Fibroblast of the aortic adventitia (primary cell): ENCODE results near the gene STAG1. TPM values are rescaled to one million over a fixed set of nuclear protein-coding genes. Genes with fewer than 3 reads are reported as not detected.
A peak's percentile ranks its signal among the peaks of the same experiment; 100 is the strongest.

Experiments used
- DNase-seq: peaks from one replicate; pipeline ENCODE4 v3.0.0-alpha.2; 2010; ENCODE audit warnings: low read depth
- H3K4me3 ChIP-seq: 2 replicates; pipeline ENCODE4 v1.5.1; 2011; ENCODE audit warnings: low read depth, mild to moderate bottlenecking, control low read depth, low read length, moderate library complexity
- total RNA-seq: library from RNA; depleted of rRNA; stranded (reverse); fragments of >200 nt; gene quantifications from 2 replicates; pipeline ENCODE4 v1.2.3, GENCODE V29; 2012; ENCODE audit warnings: low replicate concordance
- TF ChIP-seq, protein P1 (sequence below): IDR thresholded peaks from 2 replicates; pipeline ENCODE4 v1.5.1; 2011; ENCODE audit warnings: mild to moderate bottlenecking, low read length, control low read depth, inconsistent platforms; ENCODE audit not compliant: insufficient read depth

Gene STAG1
- total RNA-seq, 1 donor, result 78.0 TPM

DNA sequence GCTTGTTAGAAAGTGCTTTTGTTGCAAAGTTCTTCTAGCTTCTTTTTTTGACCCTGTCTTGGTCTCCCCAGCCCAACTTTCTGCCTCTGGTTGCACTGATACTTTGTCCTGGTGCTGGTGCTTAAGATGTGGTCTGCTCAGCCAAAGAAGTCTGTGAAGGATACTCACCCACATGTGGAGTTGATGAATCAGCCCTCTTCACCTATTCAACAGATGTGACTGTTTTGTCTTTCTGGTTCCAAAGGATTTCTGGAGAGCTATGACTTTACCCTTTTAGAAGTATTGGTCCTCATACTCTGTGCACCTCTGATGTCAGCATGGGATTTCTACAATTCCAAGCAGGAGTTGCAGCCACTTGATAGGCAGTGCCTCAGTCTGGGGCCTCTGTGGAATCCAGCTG, 418.0 kb downstream of the STAG1 start:
- TF ChIP-seq, protein P1, sequence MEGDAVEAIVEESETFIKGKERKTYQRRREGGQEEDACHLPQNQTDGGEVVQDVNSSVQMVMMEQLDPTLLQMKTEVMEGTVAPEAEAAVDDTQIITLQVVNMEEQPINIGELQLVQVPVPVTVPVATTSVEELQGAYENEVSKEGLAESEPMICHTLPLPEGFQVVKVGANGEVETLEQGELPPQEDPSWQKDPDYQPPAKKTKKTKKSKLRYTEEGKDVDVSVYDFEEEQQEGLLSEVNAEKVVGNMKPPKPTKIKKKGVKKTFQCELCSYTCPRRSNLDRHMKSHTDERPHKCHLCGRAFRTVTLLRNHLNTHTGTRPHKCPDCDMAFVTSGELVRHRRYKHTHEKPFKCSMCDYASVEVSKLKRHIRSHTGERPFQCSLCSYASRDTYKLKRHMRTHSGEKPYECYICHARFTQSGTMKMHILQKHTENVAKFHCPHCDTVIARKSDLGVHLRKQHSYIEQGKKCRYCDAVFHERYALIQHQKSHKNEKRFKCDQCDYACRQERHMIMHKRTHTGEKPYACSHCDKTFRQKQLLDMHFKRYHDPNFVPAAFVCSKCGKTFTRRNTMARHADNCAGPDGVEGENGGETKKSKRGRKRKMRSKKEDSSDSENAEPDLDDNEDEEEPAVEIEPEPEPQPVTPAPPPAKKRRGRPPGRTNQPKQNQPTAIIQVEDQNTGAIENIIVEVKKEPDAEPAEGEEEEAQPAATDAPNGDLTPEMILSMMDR, result no peak
- H3K4me3 ChIP-seq, result no peak overlapping the region
- DNase-seq, result no peak

DNA sequence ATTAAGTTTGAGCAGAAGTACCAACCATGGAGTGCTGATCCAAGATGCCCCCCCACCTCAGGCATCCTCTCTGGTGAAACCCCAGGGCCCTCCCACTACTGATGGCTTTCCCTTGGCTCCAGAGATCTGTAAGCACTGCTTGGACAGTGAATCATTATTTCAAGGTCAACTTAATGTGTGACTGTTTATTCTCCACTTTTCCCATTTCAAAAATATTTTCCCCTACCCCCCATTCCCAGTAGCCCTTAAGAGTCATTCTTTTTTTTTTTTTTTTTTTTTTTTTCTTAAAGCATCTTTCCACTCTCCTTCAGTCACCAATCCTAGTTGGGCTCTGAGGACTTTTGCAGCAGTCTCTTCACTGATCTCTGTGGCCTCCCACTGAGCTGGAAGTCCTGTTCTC, 419.4 kb downstream of the STAG1 start:
- DNase-seq, result peak; percentile 61
- no peak overlapping the region for H3K4me3 ChIP-seq
- TF ChIP-seq, protein P1, result no peak

DNA sequence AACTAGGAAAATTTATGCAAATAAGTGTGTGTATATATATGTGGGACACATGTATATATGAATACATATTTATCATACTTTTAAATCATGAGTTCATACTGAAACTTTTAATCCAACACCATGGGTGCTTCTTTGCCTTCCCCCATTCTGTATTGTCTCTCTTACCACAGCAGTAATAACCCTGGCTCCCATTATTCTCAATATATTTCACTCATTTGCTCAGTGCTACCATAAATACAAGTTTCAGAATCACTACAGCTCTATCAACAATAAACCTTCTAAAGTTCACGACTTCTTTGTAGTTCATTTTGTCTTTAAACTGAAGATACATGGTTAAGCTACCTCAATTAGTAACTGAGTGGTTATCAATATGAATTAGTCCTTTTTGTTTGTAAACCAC, 419.9 kb downstream of the STAG1 start:
- TF ChIP-seq, protein P1, result no peak
- no peak for DNase-seq
- no peak overlapping the region for H3K4me3 ChIP-seq

DNA sequence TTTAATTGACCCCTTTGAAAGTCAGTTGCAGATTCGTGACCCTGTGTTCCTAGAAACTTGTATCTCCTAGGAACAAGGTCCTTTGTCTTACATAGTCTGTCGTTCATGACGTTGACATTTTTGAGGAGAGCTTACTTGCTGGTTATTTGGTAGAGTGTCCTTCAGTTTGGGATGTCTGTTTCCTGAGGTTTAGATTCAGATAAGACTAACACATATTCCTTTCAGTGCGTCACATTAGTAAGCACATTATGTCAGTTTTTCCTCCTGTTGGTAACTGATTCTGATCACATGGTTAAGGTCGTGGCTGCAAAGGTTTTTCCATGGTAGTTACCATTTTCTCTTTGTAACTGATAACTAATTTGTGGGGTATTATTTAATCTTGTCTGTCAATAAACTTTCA, 421.3 kb downstream of the STAG1 start:
- TF ChIP-seq, protein P1, result no peak
- DNase-seq, result no peak
- no peak overlapping the region for H3K4me3 ChIP-seq

DNA sequence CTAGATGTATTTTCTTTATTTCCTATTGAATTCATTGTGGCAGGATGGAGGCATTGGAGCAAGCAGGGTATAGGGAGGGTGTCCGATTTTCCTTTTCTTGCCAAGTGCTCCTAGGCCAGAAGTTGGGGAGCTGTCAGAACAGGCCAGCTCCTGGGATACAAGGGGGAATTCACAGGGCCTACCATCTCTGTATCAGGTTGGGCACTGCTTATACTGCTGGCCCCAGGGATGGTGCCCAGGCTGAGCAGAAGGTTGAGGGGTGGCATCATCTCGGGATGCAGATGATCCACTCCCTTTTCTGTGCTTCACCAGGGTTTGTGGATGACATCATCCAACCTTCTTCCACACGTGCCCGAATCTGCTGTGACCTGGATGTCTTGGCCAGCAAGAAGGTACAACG, 422.6 kb downstream of the STAG1 start:
- H3K4me3 ChIP-seq, result no peak overlapping the region
- no peak for DNase-seq
- TF ChIP-seq, protein P1, result no peak

DNA sequence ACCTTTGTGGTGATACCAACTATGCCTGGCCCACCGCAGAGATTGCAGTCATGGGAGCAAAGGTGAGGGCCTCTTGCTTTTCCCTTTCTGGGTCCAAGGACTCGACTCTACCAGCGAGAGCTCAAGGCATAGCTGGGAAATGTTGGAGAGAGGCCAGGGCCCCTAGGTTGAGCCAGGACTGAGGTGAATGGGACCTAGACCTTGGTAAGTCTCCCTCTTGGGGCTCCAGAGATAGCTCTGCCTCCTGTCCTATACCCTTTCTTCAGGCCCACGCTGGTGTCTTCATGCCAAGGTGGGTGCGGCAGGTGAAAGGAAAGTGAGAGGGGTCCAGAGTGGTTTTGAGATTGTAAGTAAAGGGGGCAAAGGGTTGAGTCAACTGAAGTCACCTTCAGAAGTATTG, 424.5 kb downstream of the STAG1 start:
- TF ChIP-seq, protein P1, result no peak
- no peak overlapping the region for H3K4me3 ChIP-seq
- no peak for DNase-seq

DNA sequence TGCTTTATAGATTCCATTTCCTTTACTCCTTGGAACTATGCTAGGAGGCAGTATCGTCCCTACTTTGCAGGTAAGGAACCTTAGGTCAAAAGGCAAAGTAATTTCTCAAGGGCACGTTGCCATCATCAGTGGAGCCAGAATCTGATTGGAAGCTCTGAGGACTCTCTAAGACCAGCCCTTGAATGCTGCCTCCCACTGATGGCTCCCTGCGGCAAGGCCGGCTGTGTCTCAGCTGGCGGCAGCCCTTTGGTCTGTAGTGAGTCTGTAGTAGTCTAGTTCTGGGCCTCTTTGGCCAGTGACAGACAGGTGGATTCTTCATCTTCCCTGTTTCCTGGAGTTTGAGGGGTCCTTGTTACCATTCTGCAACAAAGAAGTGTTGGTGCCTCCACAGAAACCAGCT, 425.9 kb downstream of the STAG1 start:
- no peak for DNase-seq
- TF ChIP-seq, protein P1, result no peak
- no peak overlapping the region for H3K4me3 ChIP-seq
